T-helper 1 cell treated with Interleukin-12 subunit alpha and Interleukin-12 subunit beta and Interleukin-4 antibody, amounts not matched to agents 30 μg/mL and 1 μg/mL, for 36 hours (primary cell): ENCODE results near the gene NXN.
"Not testable (repeated sequence)": the region's sequence is repeated elsewhere in the genome, so short reads cannot be mapped to it uniquely, and the experiment has no call there.

Experiments used
- H3K27ac Mint-ChIP-seq: one replicate; pipeline ENCODE4 v1.8.0; 2021; ENCODE audit warnings: mild to moderate bottlenecking, mixed read lengths
- H3K27me3 Mint-ChIP-seq: one replicate; pipeline ENCODE4 v1.8.0; 2021; ENCODE audit warnings: low read depth, mixed read lengths
- H3K36me3 Mint-ChIP-seq: one replicate; pipeline ENCODE4 v1.8.0; 2021; ENCODE audit warnings: low read depth, mixed read lengths
- H3K4me1 Mint-ChIP-seq: one replicate; pipeline ENCODE4 v1.8.0; 2021; ENCODE audit warnings: low read depth, mixed read lengths
- H3K4me3 Mint-ChIP-seq: one replicate; pipeline ENCODE4 v1.8.0; 2021; ENCODE audit warnings: mild to moderate bottlenecking, moderate library complexity, mixed read lengths
- H3K9me3 Mint-ChIP-seq: one replicate; pipeline ENCODE4 v1.8.0; 2021; ENCODE audit warnings: mixed read lengths

Gene NXN

GRCh38 chr17:852850-853249 is 126.7 kb downstream of the NXN start:
- H3K36me3 Mint-ChIP-seq, H3K27me3 Mint-ChIP-seq, H3K27ac Mint-ChIP-seq, H3K4me3 Mint-ChIP-seq, H3K4me1 Mint-ChIP-seq, H3K9me3 Mint-ChIP-seq: not testable (repeated sequence)

- H3K36me3 Mint-ChIP-seq = no peaks in the 10 kb centered on the region
- H3K4me3 Mint-ChIP-seq = no peak overlapping the region
- no peaks in the 10 kb centered on the region for H3K9me3 Mint-ChIP-seq
- H3K4me1 Mint-ChIP-seq = no peaks in the 10 kb centered on the region
- peaks cover 8% of the 10 kb centered on the region for H3K27me3 Mint-ChIP-seq
- H3K27ac Mint-ChIP-seq = no peak overlapping the region
These were observed 127.2 kb downstream of the NXN start for GRCh38 chr17:852349-852748.

GRCh38 chr17:851924-852323 is 127.7 kb downstream of the NXN start:
- Mint-ChIP-seq H3K4me1 (no peaks in the 10 kb centered on the region), H3K9me3 (no peaks in the 10 kb centered on the region), H3K27me3 (peaks cover 12% of the 10 kb centered on the region), H3K27ac (no peak overlapping the region), H3K36me3 (no peaks in the 10 kb centered on the region), H3K4me3 (no peak overlapping the region)

- Mint-ChIP-seq H3K36me3 (no peaks in the 10 kb centered on the region), H3K27me3 (peaks cover 19% of the 10 kb centered on the region), H3K4me1 (no peaks in the 10 kb centered on the region), H3K9me3 (no peaks in the 10 kb centered on the region), H3K27ac (no peak overlapping the region), H3K4me3 (no peak overlapping the region)
These were observed 128.5 kb downstream of the NXN start for GRCh38 chr17:850851-851763.

- Mint-ChIP-seq H3K36me3 (no peaks in the 10 kb centered on the region), H3K9me3 (no peaks in the 10 kb centered on the region), H3K4me3 (no peak overlapping the region), H3K27ac (no peak overlapping the region), H3K27me3 (peaks cover 24% of the 10 kb centered on the region), H3K4me1 (no peaks in the 10 kb centered on the region)
These were observed 129.3 kb downstream of the NXN start for GRCh38 chr17:850086-850850.

GRCh38 chr17:848402-848801 is 131.2 kb downstream of the NXN start:
- H3K36me3 Mint-ChIP-seq = no peaks in the 10 kb centered on the region
- H3K4me3 Mint-ChIP-seq = no peak overlapping the region
- H3K4me1 Mint-ChIP-seq = no peaks in the 10 kb centered on the region
- H3K9me3 Mint-ChIP-seq = no peaks in the 10 kb centered on the region
- no peak overlapping the region for H3K27ac Mint-ChIP-seq
- H3K27me3 Mint-ChIP-seq = peaks cover 29% of the 10 kb centered on the region

GRCh38 chr17:846901-847843 is 132.4 kb downstream of the NXN start:
- H3K4me1 Mint-ChIP-seq = no peaks in the 10 kb centered on the region
- no peaks in the 10 kb centered on the region for H3K9me3 Mint-ChIP-seq
- peaks cover 33% of the 10 kb centered on the region for H3K27me3 Mint-ChIP-seq
- no peak overlapping the region for H3K4me3 Mint-ChIP-seq
- no peak overlapping the region for H3K27ac Mint-ChIP-seq
- no peaks in the 10 kb centered on the region for H3K36me3 Mint-ChIP-seq

- H3K27me3 Mint-ChIP-seq = peaks cover 16% of the 10 kb centered on the region
- no peak overlapping the region for H3K4me3 Mint-ChIP-seq
- H3K36me3 Mint-ChIP-seq = no peaks in the 10 kb centered on the region
- no peaks in the 10 kb centered on the region for H3K9me3 Mint-ChIP-seq
- no peaks in the 10 kb centered on the region for H3K4me1 Mint-ChIP-seq
- H3K27ac Mint-ChIP-seq = no peak overlapping the region
These were observed 138.3 kb downstream of the NXN start for GRCh38 chr17:841313-841712.

GRCh38 chr17:838486-838885 is 141.1 kb downstream of the NXN start:
- Mint-ChIP-seq H3K27me3 (peaks cover 4% of the 10 kb centered on the region), H3K27ac (no peak overlapping the region), H3K9me3 (no peaks in the 10 kb centered on the region), H3K4me1 (no peaks in the 10 kb centered on the region), H3K4me3 (no peak overlapping the region), H3K36me3 (no peaks in the 10 kb centered on the region)

- H3K4me1 Mint-ChIP-seq = no peaks in the 10 kb centered on the region
- no peaks in the 10 kb centered on the region for H3K36me3 Mint-ChIP-seq
- H3K4me3 Mint-ChIP-seq = no peak overlapping the region
- H3K27ac Mint-ChIP-seq = no peak overlapping the region
- no peaks in the 10 kb centered on the region for H3K9me3 Mint-ChIP-seq
- H3K27me3 Mint-ChIP-seq = no peaks in the 10 kb centered on the region
These were observed 143.4 kb downstream of the NXN start for GRCh38 chr17:836151-836550.

GRCh38 chr17:835721-836120 is 143.9 kb downstream of the NXN start:
- not testable (repeated sequence) for H3K4me3 Mint-ChIP-seq, H3K27ac Mint-ChIP-seq, H3K27me3 Mint-ChIP-seq, H3K36me3 Mint-ChIP-seq, H3K9me3 Mint-ChIP-seq, H3K4me1 Mint-ChIP-seq

- Mint-ChIP-seq H3K27me3 (no peaks in the 10 kb centered on the region), H3K4me1 (no peaks in the 10 kb centered on the region), H3K36me3 (no peaks in the 10 kb centered on the region), H3K4me3 (no peak overlapping the region), H3K9me3 (no peaks in the 10 kb centered on the region), H3K27ac (no peak overlapping the region)
These were observed 144.3 kb downstream of the NXN start for GRCh38 chr17:835263-835662.

- Mint-ChIP-seq H3K27me3 (no peaks in the 10 kb centered on the region), H3K4me3 (no peak overlapping the region), H3K27ac (no peak overlapping the region), H3K9me3 (no peaks in the 10 kb centered on the region), H3K36me3 (no peaks in the 10 kb centered on the region), H3K4me1 (no peaks in the 10 kb centered on the region)
These were observed 145.4 kb downstream of the NXN start for GRCh38 chr17:834136-834535.

- Mint-ChIP-seq H3K4me1 (no peaks in the 10 kb centered on the region), H3K27ac (no peak overlapping the region), H3K4me3 (no peak overlapping the region), H3K9me3 (no peaks in the 10 kb centered on the region), H3K36me3 (no peaks in the 10 kb centered on the region), H3K27me3 (no peaks in the 10 kb centered on the region)
These were observed 148.6 kb downstream of the NXN start for GRCh38 chr17:830950-831349.
